Activated CD4-positive, CD25-positive, alpha-beta regulatory T cell treated with anti-CD3 and anti-CD28 coated beads, Interleukin-2, amount 50 U/mL, for 16 hours (primary cell): ENCODE data around the gene GLT6D1.

Experiments used
- DNase-seq: peaks from one replicate; pipeline ENCODE4 v3.0.0-alpha.2; 2020; ENCODE audit warnings: low read depth, low spot score

The GLT6D1 gene

DNA sequence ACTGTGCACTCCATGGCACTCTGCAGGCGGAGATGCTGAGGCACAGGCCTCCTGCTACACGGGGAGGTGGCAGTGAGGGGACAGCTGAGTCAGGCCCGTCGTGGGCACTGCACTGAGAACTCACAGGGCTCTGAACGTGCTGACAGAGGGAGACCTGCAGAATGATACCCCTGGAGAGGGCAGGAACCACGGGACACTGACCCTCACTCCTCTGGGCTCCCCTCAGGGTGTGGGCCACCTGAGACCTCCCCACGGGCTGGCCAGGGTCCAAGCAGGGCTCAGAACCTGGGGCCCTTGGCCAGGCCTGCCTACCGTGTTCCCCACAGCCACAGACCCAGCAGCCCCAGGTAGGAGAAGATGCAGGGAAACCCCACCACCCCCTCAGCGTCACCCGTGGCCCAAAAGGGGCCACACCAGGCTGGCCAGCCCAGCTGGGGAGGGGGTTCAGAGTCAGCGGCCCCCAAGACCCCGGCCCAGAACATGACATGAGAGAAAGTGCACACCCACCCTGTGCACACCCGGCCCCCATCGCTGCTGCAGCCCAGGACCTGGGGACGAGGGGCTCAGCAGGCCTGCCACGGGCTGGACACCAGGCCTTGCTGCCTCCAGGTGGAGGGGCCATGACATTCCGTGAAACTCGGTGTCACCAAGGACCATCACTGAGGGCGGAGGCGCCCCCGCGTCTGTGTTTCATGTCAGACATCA lies 30.9 kb downstream of the GLT6D1 start:
- DNase-seq = no peak

DNA sequence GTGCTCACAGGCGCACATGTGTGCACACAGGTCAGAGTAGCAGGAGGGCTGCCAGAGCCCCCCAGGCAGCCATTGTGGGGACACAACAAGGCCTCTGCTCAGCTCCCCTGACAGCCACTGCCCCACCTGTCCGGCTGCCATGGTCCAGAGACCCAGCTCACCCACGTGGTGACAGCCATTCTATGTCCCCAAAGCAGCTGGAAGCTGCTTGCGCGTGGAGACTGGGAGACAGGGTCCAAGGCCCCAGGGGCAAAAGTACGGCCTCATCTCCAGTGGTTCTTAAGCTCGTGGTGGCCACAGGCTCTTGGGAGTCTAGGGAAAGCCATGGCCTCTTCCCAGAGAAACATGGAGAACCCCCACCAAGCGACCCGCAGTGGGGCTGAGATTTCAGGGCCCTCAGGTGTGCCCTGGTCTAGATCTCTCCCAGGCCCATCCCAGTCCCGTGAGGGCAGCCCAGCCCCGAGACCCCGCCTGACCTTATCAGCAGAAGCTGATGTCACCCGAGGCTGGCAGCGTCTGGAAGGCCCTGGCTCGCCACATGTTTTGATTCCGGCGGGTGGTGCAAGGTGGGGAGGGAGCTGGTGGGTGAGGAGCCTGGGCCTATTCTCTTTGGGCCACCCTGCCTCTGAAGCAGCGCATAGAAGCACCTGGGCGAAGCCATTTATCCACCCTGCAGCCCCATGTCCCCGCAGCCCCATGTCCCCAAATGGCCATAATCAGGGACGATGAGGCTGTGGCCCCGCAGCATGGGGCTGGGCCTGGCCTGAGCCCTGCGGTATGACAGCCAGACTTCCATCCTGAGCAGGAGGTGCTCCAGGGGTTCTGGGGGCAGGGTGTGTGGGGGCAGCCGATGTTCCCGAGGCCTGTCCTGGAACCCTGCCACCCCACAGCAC lies 31.7 kb downstream of the GLT6D1 start:
- DNase-seq = no peak

DNA sequence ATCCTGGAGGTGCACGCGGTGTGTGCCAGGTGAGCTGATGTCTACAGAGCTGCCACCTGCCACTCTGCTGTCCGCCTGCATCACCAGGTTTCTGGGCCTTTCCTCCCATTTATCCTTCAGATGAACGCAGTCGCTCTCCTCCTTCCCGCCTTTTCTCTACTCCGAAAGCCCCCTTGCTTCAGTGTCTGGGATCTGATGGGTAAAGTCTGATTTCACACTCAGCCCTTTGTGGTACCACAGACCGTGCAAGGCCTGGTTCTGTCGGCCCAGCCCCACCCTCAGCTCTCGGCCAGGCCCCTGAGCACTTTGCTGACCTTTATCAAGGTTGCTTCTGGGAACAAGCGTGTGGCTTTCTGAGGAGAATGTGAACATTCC lies 32.5 kb downstream of the GLT6D1 start:
- DNase-seq = no peak

DNA sequence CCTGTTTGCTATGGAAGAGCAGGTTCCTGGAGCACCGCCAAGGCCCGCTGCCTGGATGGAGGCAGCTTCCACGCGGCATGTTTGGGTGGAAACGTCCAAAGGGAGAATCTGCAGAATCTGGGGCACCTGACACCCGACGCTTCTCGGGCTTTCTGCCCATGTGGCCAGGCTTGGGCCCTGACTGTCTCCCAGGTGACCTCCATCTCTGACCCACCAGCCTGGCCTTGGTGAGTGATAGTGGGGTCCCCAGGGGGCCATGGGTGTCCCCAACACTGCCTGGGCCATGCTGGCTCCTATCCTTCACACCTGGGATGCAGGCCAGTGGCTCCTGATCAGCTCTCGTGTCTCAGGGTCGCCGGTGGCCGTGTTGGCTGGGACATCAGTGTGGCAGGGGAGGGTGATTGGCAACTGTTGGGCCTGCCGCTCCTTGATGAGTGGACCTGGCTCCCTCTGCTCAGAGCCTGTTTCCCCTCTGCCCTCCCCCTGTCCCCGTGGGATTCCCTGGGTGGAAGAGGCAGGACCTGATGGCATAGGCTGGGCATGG lies 34.0 kb downstream of the GLT6D1 start:
- no peak for DNase-seq

DNA sequence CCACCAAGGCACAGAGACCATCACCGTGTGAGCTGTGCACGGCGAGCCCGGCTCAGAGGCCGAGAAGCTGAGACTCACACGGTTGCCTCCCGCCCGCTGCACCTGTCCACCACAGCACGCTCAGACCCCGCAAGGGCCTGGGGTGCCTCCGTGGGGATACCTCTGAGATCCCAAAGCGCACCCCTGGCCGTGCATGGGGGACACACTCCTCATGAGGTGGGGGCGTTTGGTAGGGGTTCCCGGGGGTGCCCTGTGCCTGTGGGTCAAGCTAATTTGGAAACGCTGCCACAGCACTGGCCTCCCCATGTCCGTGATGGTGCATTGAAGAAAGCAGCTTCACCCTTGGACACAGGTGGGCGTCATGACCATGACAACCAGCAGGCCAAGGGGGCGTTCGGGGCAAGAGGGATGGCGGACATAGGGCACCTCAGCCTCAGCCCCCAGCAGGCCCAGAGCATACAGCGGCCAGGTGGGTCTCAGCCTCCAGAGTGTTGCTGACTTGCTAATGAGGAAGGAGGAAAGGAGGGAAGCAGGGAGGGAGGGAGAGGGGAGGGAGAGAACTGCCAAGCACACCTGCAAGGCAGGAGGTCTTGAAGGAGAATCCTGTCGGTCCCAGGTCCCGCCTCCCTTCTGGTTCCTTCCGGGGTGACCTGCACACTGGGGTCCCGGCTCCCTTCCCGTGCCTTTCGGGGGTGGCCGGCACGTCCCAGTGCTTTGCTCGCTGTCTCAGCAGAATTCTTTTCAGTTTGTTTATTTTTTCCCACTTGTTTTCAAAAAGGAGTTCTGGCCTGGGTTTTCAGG lies 34.7 kb downstream of the GLT6D1 start:
- DNase-seq = no peak

DNA sequence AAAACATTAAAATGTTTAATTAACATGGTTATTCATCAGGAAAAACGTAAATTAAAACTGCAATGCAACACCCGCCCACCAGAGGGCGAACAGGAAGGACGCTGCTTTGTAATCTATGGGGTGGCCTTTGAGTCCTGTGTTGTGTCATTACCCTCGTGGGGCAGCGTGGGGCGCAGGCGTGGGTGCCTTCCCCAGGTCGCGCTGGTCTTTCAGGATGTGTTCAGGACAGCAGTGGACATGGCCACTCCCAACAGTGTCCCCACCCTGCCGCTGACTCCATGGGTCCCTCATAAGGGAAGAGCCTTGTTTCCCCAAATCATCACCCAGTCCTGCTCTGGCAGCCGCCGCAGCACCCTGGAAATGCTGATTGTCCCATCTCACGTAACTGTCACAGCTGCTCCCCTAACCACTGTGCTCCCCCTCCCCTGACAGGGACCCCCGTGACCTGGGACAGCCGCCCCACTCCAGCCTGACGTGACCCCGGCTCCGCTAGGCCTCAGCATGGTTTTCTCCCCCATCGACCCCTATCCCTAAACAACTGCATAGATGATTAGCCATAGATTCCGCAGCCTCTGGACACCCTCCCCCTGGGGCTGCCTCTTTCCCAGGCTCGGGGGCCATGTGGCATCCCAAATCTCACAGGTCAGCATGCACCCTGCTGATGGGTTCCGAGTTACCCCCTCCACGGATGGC lies 36.4 kb downstream of the GLT6D1 start:
- DNase-seq = peak; percentile 33

DNA sequence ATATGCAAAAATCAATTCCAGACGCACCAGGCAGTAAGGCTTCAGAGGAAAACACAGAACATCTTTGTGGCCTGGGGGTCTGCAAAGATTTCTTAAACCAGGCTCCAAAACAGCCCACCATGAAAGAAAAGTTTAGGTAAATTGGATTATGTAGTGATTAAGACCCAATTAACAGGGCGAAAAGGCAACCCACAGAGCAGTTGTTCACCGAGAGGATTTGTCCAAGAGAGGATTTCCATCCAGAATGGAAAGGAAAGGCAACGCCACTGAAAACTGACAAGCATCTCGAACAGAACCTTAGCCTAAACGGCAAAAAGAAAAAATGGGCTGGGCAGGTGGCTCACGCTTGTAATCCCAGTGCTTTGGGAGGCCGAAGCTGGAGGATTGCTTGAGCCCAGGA lies 37.4 kb downstream of the GLT6D1 start:
- DNase-seq = no peak

DNA sequence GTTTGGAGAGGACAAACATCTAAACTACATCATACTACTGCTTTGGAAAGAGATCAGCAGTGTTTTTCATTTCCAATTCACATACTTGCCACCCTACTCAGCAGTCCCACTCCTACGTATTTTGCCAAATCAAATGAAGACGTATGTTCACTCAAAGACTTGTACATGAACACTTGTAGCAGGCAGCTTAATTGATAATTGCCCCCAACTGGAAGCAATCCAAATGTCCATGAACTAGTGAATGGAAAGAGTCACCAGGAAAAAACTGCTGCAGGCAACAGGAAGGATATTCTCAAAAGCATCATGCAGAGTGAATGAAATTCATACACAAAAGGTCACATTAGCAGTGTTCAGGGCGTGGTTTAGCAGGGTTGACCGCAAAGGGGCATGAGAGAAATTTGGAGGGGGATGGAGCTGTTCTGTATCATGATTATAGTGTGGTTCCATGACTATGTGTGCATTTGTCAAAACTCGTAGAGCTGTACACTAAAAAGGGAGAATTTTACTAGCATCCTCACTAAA lies 39.0 kb downstream of the GLT6D1 start:
- no peak for DNase-seq

- no peak for DNase-seq
Observed at GRCh38 chr9:135596211-135596610, 43.1 kb downstream of the GLT6D1 start.

DNA sequence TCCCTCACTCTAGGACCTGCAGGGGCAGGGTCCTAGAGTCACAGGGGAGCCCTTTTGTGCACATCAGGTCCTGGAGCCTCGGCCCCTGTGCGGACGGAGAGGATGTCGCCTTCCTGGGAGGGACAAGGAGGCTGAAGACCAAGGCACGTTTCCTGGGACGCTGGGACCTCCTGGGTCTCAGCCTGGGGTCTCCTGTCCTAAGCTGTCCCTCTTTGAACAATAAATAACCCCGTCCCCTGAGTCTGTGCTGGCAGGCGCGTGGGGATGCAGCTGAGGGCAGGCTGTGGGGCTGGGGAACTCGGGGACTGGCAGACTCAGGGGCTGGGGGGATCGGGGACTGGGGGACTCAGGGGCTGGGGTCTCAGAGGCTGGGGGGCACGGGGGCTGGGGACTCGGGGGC lies 46.7 kb downstream of the GLT6D1 start:
- no peak for DNase-seq

DNA sequence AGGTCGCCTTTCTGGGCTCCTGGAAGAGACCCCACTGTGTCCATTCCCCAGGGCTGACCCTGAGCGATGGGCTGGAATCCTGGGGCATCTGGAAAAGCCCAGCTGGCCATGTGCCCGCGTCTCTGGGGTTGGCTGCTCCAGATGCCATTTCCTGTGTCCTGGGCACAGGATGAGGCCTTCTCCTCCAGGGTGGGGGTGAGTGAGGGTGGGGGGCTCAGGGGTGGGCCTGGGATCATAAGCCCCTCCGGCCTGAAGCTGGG lies 47.1 kb downstream of the GLT6D1 start:
- no peak for DNase-seq

GRCh38 chr9:135591506-135592330 lies 47.6 kb downstream of the GLT6D1 start:
- no peak for DNase-seq

DNA sequence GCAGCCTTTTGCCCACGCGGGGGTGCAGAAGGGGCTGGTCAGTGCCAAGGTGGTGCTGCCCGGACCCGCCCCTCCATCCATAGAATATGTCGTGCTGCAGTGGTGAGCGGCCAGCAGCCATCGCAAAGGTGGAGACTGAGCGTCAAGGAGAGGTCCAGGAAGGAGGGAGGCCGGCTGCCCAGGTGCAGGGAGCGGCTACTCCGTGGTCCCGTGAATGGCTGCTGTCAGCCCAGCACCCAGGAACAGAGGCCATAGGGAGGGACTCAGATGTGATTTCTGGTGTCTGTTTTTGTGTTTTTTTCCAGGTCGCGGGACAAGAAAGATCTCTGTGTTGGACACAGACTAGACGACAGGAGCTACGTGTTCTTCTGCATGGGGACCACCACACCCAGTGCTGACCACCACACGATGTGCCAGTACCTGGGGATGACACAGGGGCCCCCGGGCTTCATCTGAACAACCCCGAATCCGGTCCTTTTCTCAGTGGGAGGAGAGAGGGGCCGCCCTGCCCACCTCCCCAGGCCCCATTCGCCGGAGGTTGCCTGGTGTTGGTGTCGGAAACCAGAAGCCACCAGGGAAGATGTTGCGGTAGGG lies 48.8 kb downstream of the GLT6D1 start:
- DNase-seq = no peak

- DNase-seq = no peak
Observed at GRCh38 chr9:135589596-135590485, 49.5 kb downstream of the GLT6D1 start.

DNA sequence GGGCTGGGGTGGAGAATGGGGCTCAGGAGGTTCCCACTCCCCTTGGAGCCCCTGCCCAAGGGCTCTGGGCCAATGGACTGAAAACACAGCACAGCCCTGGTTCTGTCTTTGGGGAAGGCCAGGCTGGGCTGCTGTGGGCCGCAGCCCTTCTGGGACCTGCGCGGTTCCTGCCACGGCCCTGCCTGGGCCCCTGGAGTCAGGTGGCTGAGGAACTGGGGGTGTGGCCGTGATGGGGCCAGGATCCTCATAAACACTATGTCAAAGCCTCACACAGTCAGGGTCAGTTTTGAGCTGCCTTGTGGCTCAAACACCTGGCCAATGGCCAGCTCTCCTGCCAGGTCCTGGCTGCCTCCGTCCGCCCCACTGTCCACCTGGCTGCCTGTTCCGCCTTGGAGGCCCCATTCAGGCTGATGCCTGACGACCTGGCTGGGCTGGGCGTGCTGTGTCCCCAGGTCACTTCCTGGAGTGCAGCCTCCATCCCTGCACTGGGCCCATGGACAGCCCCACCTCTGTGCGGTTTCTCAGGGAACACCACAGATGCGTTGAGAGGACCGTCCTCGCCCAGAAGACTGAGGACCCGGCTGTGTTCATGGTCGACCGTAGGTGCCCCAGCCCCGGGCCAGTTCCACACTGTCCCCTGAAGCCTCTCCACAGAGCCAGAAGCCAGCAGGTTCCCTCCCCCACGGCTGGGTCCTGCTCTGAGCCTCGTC lies 50.3 kb downstream of the GLT6D1 start:
- no peak for DNase-seq

GRCh38 chr9:135588371-135588770 lies 51.0 kb downstream of the GLT6D1 start:
- no peak for DNase-seq

DNA sequence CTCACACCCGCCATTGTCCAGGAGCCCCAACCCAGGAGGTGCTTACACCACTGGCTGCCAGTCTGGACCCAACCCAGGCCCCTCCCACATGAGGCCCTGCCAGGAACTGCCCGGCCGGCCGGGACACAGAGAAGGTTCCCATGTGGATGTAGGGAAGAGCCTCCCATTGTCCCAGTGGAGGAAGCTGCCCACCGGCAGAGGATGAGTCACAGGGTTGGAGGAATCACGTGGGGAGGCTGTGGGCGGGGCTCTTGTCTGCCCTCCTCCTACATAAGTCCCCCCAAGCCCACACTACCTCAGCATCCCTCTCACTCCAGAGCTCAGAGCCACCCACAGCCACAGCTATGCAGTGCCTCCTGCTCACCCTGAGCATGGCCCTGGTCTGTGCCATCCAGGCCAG lies 51.7 kb downstream of the GLT6D1 start:
- no peak for DNase-seq

GRCh38 chr9:135586601-135587109 lies 52.7 kb downstream of the GLT6D1 start:
- DNase-seq = no peak
